HG03460 (cell line): Measurements from ENCODE around the gene CRY2.
A peak's percentile ranks its signal among the peaks of the same experiment; 100 is the strongest.
"Not testable (repeated sequence)": the region's sequence is repeated elsewhere in the genome, so short reads cannot be mapped to it uniquely, and the experiment has no call there.

Experiments
- ATAC-seq: cut with Tn5 transposase; IDR thresholded peaks from one replicate; pipeline ENCODE4 v1.9.1; 2021; ENCODE audit not compliant: unreplicated experiment

The CRY2 gene

GRCh38 chr11:45811571-45812290 is 35.5 kb upstream of the CRY2 start:
- ATAC-seq: no peak

GRCh38 chr11:45812581-45813548 is 34.4 kb upstream of the CRY2 start:
- no peak for ATAC-seq

- no peak for ATAC-seq
Measured at GRCh38 chr11:45815747-45816146, 31.5 kb upstream of the CRY2 start.

GRCh38 chr11:45816614-45817013 is 30.7 kb upstream of the CRY2 start:
- no peak for ATAC-seq

- peak; percentile 80 for ATAC-seq
Measured at GRCh38 chr11:45817191-45817590, 30.1 kb upstream of the CRY2 start.

GRCh38 chr11:45818961-45819605 is 28.2 kb upstream of the CRY2 start:
- no peak for ATAC-seq

- ATAC-seq: no peak
Measured at GRCh38 chr11:45820211-45820857, 26.9 kb upstream of the CRY2 start.

GRCh38 chr11:45826492-45826891 is 20.8 kb upstream of the CRY2 start:
- not testable (repeated sequence) for ATAC-seq

- ATAC-seq: no peak
Measured at GRCh38 chr11:45827123-45827522, 20.2 kb upstream of the CRY2 start.

- no peak for ATAC-seq
Measured at GRCh38 chr11:45828996-45829395, 18.3 kb upstream of the CRY2 start.

GRCh38 chr11:45830596-45830995 is 16.7 kb upstream of the CRY2 start:
- no peak for ATAC-seq

GRCh38 chr11:45832811-45833441 is 14.3 kb upstream of the CRY2 start:
- no peak for ATAC-seq

- ATAC-seq: no peak
Measured at GRCh38 chr11:45833761-45834160, 13.5 kb upstream of the CRY2 start.

GRCh38 chr11:45834298-45834756 is 12.9 kb upstream of the CRY2 start:
- ATAC-seq: no peak

GRCh38 chr11:45839204-45839603 is 8.1 kb upstream of the CRY2 start:
- no peak for ATAC-seq

- not testable (repeated sequence) for ATAC-seq
Measured at GRCh38 chr11:45840251-45840650, 7.0 kb upstream of the CRY2 start.

- ATAC-seq: no peak
Measured at GRCh38 chr11:45843158-45843924, 3.9 kb upstream of the CRY2 start.

GRCh38 chr11:45844822-45845578 is 2.3 kb upstream of the CRY2 start:
- ATAC-seq: no peak

GRCh38 chr11:45846174-45846675 is 1.1 kb upstream of the CRY2 start:
- no peak for ATAC-seq
